WI38 (cell line): ENCODE measurements around the gene CELSR1.

Experiments
- H3K4me3 ChIP-seq: 2 replicates; pipeline ENCODE4 v1.5.1; 2011; ENCODE audit warnings: low read depth, mild to moderate bottlenecking, control low read depth, low read length
- TF ChIP-seq, protein P1 (sequence below): IDR thresholded peaks from 2 replicates; pipeline ENCODE4 v1.5.1; 2012; ENCODE audit warnings: low read depth, mild to moderate bottlenecking, control low read depth, low read length

Gene CELSR1

DNA sequence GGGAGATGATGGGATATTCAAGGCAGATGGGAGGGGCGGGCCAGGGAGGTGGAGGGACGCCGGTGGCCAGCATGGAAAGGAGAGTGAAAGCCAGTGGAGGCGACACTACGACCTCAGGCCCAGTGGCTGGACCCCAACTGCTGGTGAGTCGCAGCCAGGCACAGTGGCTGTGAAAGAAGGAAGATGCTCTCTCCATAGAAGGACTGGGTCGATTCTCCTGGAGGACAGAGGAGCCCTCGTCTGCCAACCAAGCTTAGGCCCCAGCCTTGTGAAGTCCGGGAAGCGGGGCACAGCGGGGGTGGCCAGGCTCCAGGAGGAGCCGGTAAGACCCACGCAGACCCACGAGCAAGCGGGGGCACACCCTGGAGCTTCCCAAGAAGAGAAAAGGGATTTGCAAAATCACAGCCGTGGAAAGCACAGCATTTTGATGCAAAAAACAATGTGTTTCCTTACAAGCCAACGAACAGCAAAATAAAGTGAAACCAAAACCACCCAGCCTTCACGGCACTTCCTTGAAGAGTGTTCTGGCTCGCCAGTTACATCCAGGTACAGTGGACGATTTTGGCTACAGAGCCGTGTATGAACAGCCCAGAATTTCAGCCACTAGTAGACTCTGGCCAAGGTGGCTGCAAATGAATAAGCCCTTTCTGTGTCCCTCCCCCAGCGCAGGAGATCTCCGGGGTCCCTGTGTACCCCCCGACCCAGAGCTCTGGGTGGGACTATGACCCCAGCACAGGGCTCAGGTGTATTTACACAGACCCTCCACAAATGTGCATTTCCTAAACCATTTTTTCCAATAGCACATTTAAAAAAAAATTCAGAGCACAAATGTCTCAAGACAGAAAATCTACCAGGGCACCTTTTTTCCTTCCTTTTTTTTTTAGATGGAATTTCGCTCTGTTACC is 105.0 kb downstream of the CELSR1 start:
- TF ChIP-seq, protein P1, sequence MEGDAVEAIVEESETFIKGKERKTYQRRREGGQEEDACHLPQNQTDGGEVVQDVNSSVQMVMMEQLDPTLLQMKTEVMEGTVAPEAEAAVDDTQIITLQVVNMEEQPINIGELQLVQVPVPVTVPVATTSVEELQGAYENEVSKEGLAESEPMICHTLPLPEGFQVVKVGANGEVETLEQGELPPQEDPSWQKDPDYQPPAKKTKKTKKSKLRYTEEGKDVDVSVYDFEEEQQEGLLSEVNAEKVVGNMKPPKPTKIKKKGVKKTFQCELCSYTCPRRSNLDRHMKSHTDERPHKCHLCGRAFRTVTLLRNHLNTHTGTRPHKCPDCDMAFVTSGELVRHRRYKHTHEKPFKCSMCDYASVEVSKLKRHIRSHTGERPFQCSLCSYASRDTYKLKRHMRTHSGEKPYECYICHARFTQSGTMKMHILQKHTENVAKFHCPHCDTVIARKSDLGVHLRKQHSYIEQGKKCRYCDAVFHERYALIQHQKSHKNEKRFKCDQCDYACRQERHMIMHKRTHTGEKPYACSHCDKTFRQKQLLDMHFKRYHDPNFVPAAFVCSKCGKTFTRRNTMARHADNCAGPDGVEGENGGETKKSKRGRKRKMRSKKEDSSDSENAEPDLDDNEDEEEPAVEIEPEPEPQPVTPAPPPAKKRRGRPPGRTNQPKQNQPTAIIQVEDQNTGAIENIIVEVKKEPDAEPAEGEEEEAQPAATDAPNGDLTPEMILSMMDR, result no peak
- H3K4me3 ChIP-seq, result peak overlapping the region; percentile 38

DNA sequence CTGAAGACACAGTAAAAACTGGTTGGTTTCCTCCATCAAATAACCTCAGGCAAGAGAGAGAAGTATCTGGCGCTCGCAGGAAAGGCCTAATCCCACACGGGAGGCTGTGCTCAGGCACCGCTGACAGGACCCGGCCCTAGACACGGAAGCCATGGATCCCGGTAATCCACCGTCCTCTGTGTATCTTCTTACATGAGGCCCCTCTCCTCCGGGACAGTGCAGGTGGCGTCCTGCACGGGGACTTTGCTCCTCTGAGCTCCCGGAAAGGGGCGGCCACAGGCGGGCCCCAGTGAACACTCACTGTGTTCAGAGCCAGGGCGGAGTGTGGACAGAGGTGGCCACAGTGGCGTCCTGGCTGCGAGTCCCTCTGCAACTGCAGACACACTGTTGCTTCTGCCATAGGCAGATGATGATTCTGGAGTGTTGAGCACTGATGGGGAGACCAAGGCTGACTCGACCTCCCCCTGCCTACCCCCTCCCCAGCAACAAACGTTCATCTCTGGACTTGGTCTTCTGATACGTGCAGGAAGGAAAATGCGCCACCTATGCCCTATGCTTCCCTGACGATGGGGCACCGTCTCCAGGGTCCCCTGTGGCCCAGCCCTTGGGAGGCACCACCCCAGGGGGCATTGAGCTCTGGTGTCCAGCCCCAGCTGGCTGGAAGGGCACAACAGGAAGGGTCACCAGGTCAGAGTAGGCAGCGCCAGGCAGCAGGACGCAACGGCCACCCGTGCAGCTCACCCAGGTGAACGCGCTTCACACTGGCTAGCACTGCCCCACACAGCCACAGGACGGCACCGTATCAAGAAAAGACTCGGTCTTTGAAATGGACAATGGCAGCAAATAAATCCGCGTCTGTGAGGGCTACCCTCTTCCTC is 106.2 kb downstream of the CELSR1 start:
- TF ChIP-seq, protein P1, result no peak
- H3K4me3 ChIP-seq, result no peak overlapping the region

DNA sequence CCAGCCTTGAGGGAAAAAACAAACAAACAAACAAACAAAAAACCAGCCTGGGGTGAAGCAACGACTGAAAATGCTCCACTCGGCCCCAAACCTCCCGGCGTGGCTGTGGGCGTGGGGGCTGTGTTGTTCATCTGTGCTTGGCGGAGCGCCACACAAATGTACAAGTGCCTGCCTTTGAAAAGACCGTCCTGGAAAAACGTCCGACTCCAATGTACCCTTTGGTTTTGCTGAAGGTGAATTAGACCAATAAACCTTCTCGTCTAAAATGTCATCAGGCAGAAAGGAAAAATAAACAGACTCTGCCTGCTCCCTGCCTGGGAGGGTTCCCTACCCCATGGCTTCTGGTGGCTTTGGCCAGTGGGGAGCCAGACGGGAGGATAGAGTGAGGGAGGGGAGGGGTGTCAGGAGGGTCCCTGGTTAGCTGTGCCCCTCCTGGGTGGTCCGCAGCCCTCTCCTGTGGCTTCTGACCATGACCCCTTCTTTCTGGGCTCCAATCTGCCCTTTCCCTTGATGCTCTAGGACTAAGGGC is 108.0 kb downstream of the CELSR1 start:
- TF ChIP-seq, protein P1, result no peak
- H3K4me3 ChIP-seq, result no peak overlapping the region

DNA sequence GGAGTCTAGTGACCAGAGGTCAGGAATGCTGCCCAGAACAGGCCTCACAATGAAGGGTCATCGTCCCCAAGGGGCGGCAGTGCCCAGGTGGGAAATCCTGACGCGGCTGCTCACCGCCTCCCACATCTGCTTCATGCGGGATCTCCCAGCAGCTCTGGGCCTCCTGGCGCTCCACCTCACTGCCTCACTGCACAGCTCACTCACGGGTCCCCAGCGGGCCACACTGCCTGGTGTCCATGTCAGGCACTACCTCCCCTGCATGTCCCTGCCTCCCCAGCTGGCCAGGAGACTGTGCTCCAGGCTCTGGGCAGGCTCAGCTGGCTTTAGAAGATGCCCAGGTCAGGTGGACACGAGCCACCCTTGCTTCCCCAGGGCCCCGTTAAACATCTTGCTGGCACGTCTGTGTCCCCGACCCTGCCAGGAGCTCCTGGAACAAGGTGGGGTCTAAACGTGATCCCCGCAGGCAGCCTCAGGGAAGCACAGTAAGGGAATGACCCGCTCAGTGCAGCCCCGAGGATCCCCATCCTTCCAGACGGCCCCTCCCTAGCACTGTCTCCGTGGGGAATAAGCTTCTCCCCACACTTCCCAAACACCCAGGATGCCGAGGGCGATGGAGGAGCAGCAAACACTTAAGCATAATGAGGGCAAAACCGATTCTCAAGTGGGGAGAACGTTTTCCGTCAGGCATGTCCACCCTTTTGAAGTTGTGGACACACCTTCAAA is 108.7 kb downstream of the CELSR1 start:
- H3K4me3 ChIP-seq, result no peak overlapping the region
- TF ChIP-seq, protein P1, result no peak

DNA sequence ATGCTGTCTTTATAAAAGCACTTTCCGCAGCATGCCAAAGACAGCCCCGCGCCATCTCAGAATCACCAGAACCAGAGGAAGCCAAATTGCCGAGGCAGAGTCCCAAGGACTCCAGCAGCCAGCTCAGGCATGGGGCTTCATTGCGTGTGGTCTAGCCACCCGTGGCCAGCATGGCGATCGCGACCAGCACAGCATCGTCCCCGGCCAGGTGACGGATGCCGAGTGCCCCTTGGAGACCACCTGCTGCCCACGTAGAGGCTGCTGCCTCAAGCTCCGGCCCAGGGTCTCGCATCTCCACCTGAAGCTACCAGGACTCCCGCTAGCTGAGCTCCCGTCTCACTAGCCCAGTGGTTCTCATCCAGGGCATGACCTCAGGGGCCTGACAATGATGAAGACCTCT is 109.2 kb downstream of the CELSR1 start:
- TF ChIP-seq, protein P1, result no peak
- no peak overlapping the region for H3K4me3 ChIP-seq

DNA sequence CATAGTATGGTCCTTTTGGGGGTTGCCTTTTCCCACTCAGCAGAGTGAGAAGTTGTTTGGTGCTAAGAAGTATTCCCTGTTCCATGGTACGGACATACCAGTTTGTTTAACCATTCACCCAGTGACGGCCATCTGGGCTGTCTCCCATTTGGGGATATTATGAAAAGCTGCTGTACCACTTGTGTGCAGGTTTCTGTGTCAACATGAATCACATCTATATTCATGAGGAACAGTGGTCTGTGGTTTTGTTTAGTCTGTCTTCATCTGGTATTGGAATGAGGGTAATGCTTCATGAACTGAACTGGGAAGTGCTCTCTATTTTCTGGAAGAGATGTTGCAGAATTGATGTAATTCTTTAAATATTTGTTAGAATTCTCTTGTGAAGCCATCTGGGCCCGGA is 112.4 kb downstream of the CELSR1 start:
- TF ChIP-seq, protein P1, result no peak
- no peak overlapping the region for H3K4me3 ChIP-seq
